SK-N-SH (cell line): ENCODE measurements around the gene AXIN2. TPM values are rescaled to one million over a fixed set of nuclear protein-coding genes. Genes with fewer than 3 reads are reported as not detected.

Source experiments
- CTCF ChIA-PET: fragments of 300-600, 350-600 bp; formaldehyde crosslinking; extraction: SDS; loops from one replicate; lab custom pipeline; 2021; lab: Yijun Ruan, JAX
- POLR2A ChIA-PET: fragments of 350-600 bp; sonication (Branson Sonifier 250); formaldehyde crosslinking; extraction: SDS; loops from one replicate; lab custom pipeline; 2020; ENCODE audit warnings: antibody characterized with exemption, inconsistent platforms; lab: Yijun Ruan, JAX
- DNase-seq: peaks from one replicate; pipeline ENCODE4 v3.0.0; 2012
- H2AFZ ChIP-seq: fragments of 200-600 bp; sonication (generic); 2 replicates; pipeline ENCODE4 v1.8.1; 2016; ENCODE audit warnings: antibody characterized with exemption, mild to moderate bottlenecking, low read depth
- H3F3A ChIP-seq: fragments of 200-600 bp; sonication (generic); replicated peaks from 2 replicates; pipeline ENCODE3; 2016; ENCODE audit warnings: antibody characterized with exemption, mild to moderate bottlenecking; ENCODE audit not compliant: insufficient read depth
- H3K27ac ChIP-seq, 2 experiments: fragments of 200-500 bp in 1 of 2; fragments of 200-600 bp in 1 of 2; sonication (Bioruptor generic) in 1 of 2; sonication (generic), shearing (Covaris generic) in 1 of 2; 2 replicates each; pipeline versions ENCODE4 v1.5.1 to v1.6.1; 2014 to 2016; ENCODE audit warnings: low read depth in 2 of 2, inconsistent platforms in 1 of 2, low read length in 1 of 2, mild to moderate bottlenecking in 1 of 2, mixed read lengths in 1 of 2
- H3K27me3 ChIP-seq: fragments of 200-600 bp; sonication (generic), shearing (Covaris generic); 2 replicates; pipeline ENCODE4 v1.6.1; 2016; ENCODE audit warnings: mixed run types; ENCODE audit not compliant: insufficient read depth
- H3K36me3 ChIP-seq, 2 experiments: fragments of 200-500 bp in 1 of 2; fragments of 200-600 bp in 1 of 2; sonication (Bioruptor generic) in 1 of 2; sonication (generic) in 1 of 2; replicated peaks in 1 of 2; 2 replicates each; pipeline versions ENCODE3 to v1.5.1; 2014 to 2016; ENCODE audit warnings: low read length in 1 of 2, mild to moderate bottlenecking in 1 of 2; ENCODE audit not compliant: insufficient read depth in 2 of 2, control insufficient read depth in 1 of 2
- H3K4me1 ChIP-seq, 2 experiments: fragments of 200-500 bp in 1 of 2; fragments of 200-600 bp in 1 of 2; sonication (Bioruptor generic) in 1 of 2; sonication (generic), shearing (Covaris generic) in 1 of 2; 2 replicates each; pipeline versions ENCODE4 v1.5.1 to v1.6.1; 2014 to 2016; ENCODE audit warnings: low read depth in 1 of 2, low read length in 1 of 2, mixed run types in 1 of 2; ENCODE audit not compliant: insufficient read depth in 2 of 2, control insufficient read depth in 1 of 2
- H3K4me2 ChIP-seq: fragments of 200-600 bp; sonication (generic), shearing (Covaris generic); 2 replicates; pipeline ENCODE4 v1.6.1; 2017; ENCODE audit warnings: mixed run types
- H3K4me3 ChIP-seq, 2 experiments: fragments of 200-500 bp in 1 of 2; fragments of 200-600 bp in 1 of 2; sonication (Bioruptor generic) in 1 of 2; sonication (generic), shearing (Covaris generic) in 1 of 2; 2 replicates each; pipeline versions ENCODE4 v1.5.1 to v1.8.1; 2014 to 2016; ENCODE audit warnings: low read depth in 2 of 2, inconsistent platforms in 1 of 2, low read length in 1 of 2, mild to moderate bottlenecking in 1 of 2, mixed read lengths in 1 of 2, moderate library complexity in 1 of 2
- H3K79me2 ChIP-seq: fragments of 200-600 bp; sonication (generic); 2 replicates; pipeline ENCODE4 v1.8.1; 2017; ENCODE audit warnings: mild to moderate bottlenecking; ENCODE audit not compliant: insufficient read depth
- H3K9ac ChIP-seq: fragments of 200-600 bp; sonication (generic); 2 replicates; pipeline ENCODE4 v1.6.1; 2017; ENCODE audit warnings: mixed run types
- H3K9me2 ChIP-seq: fragments of 200-600 bp; sonication (generic); 2 replicates; pipeline ENCODE4 v1.6.1; 2017; ENCODE audit warnings: mixed run types
- H3K9me3 ChIP-seq: fragments of 200-600 bp; sonication (generic); 2 replicates; pipeline ENCODE4 v1.6.1; 2017; ENCODE audit warnings: mixed run types, mild to moderate bottlenecking, moderate library complexity
- H4K20me1 ChIP-seq: fragments of 200-600 bp; sonication (generic); 2 replicates; pipeline ENCODE4 v1.6.1; 2017; ENCODE audit warnings: mild to moderate bottlenecking, mixed run types; ENCODE audit not compliant: insufficient read depth
- CHD2 ChIP-seq: fragments of 150-350 bp; IDR thresholded peaks from 2 replicates; pipeline ENCODE4 v1.6.1; 2018; ENCODE audit warnings: low read length; ENCODE audit not compliant: partially characterized antibody
- CTCF ChIP-seq: fragments of 200-600 bp; sonication (generic); IDR thresholded peaks from 2 replicates; pipeline ENCODE4 v1.6.1; 2017; ENCODE audit warnings: antibody characterized with exemption, mild to moderate bottlenecking, moderate library complexity
- ELF1 ChIP-seq: IDR thresholded peaks from 2 replicates; pipeline ENCODE4 v1.4.0; 2012
- EZH2phosphoT487 ChIP-seq: fragments of 200-600 bp; sonication (generic); IDR thresholded peaks from 2 replicates; pipeline ENCODE4 v1.6.1; 2017; ENCODE audit warnings: low read depth, mixed run types, mild to moderate bottlenecking, antibody characterized with exemption, moderate library complexity, borderline replicate concordance
- FOXJ3 ChIP-seq: sonication (generic); formaldehyde crosslinking; IDR thresholded peaks from 2 replicates; pipeline ENCODE4 v1.5.1; 2020; ENCODE audit warnings: mild to moderate bottlenecking, missing genetic modification reagents
- FOXM1 ChIP-seq: IDR thresholded peaks from 2 replicates; pipeline ENCODE4 v1.4.0; 2012; ENCODE audit warnings: low read depth, mild to moderate bottlenecking
- MAX ChIP-seq: IDR thresholded peaks from 2 replicates; pipeline ENCODE4 v1.4.0; 2012; ENCODE audit warnings: low read depth
- NRF1 ChIP-seq: IDR thresholded peaks from 2 replicates; pipeline ENCODE4 v1.6.1; 2012; ENCODE audit warnings: low read depth, mild to moderate bottlenecking, low read length
- RFX5 ChIP-seq: IDR thresholded peaks from 2 replicates; pipeline ENCODE4 v1.6.1; 2012; ENCODE audit warnings: mild to moderate bottlenecking, improper control_type of control experiment, low read length
- TCF12 ChIP-seq: IDR thresholded peaks from 2 replicates; pipeline ENCODE4 v1.4.0; 2012
- USF2 ChIP-seq: fragments of 150-350 bp; IDR thresholded peaks from 2 replicates; pipeline ENCODE4 v1.6.1; 2017; ENCODE audit warnings: antibody characterized with exemption, low read length, low read depth, borderline replicate concordance
- YY1 ChIP-seq: IDR thresholded peaks from 2 replicates; pipeline ENCODE4 v1.4.0; 2012; ENCODE audit warnings: low read depth, mild to moderate bottlenecking
- ZBTB33 ChIP-seq: IDR thresholded peaks from 2 replicates; pipeline ENCODE4 v1.4.0; 2012; ENCODE audit warnings: low read depth, borderline replicate concordance
- WGBS: methylation state at CpG from one replicate; pipeline ENCODE4 v1.1.6; 2017; ENCODE audit warnings: low lambda C conversion rate; 5-methylcytosine and 5-hydroxymethylcytosine counted together
- polyA plus RNA-seq, 3 experiments: library from polyadenylated mRNA; depleted of rRNA; stranded (reverse); fragments of >200 nt; gene quantifications; 2 replicates each; pipeline ENCODE4 v1.2.3, GENCODE V29; 2012

Gene AXIN2
- polyA plus RNA-seq, 1 of the 3 experiments (the other 2 are of a cell fraction): 8.3 TPM

- Histone ChIP-seq H3K27ac (no peak overlapping the region), H3K4me3 (no peak overlapping the region), H3F3A (no peaks in the 10 kb centered on the region), H2AFZ (no peak overlapping the region), H3K36me3 (no peaks in the 10 kb centered on the region), H3K4me2 (no peak overlapping the region), H3K9me3 (no peaks in the 10 kb centered on the region), H3K9me2 (no peaks in the 10 kb centered on the region), H3K4me1 (no peaks in the 10 kb centered on the region), H3K79me2 (no peaks in the 10 kb centered on the region), H4K20me1 (no peaks in the 10 kb centered on the region), H3K27me3 (no peaks in the 10 kb centered on the region), H3K9ac (no peak overlapping the region)
- CTCF ChIA-PET: interaction anchor here (1.0 to 1.1 kb wide), 3 partner anchors 13 to 37 kb away, joined by 3 to 4 read pairs (median 4); no protein-coding TSS in a partner anchor
- 87% methylated on average over 18 of the region's 18 CpGs for WGBS
- TF ChIP-seq EZH2phosphoT487 (no peak), NRF1 (no peak), USF2 (no peak), CTCF (no peak), CHD2 (no peak), ZBTB33 (no peak), FOXM1 (no peak), YY1 (no peak), MAX (no peak), TCF12 (no peak), ELF1 (no peak), FOXJ3 (CRISPR knock-in tag) (no peak), RFX5 (no peak)
- no peak for DNase-seq
- POLR2A ChIA-PET: no interaction called here
Observed at GRCh38 chr17:65593855-65594845, 32.7 kb upstream of the AXIN2 start.
